Stimulated activated CD8-positive, alpha-beta memory T cell treated with anti-CD3 and anti-CD28 coated beads, Interleukin-12 subunit alpha, Interleukin-12 subunit beta, amount 100 ng/mL, for 4 hours (primary cell): ENCODE measurements around the gene SIK2.

Experiments
- DNase-seq: peaks from one replicate; pipeline ENCODE4 v3.0.0-alpha.2; 2020; ENCODE audit warnings: low read depth

The SIK2 gene

GRCh38 chr11:111659201-111660115 is 57.2 kb downstream of the SIK2 start:
- DNase-seq: no peak

DNA sequence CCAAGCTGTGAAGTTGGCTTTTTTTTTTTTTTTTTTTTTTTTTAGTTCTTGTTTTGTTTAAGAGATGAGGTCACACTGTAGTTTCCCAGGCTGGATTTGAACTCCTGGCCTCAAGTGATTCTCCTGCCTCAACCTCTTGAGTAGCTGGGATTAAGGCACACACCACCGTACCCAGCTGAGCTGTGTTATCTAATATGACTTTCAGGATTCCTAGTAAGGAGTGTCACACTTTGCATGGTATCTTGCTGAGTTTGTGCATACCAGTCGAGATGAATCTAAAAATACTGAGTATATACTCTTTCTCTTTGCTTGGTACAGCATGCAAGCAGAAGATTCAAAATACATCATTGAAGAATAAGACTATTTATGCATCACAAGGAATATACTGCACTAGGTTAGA is 58.6 kb downstream of the SIK2 start:
- no peak for DNase-seq

GRCh38 chr11:111663820-111664219 is 61.6 kb downstream of the SIK2 start:
- no peak for DNase-seq

- no peak for DNase-seq
Observed at GRCh38 chr11:111665777-111666176, 63.5 kb downstream of the SIK2 start.

GRCh38 chr11:111668980-111669379 is 66.7 kb downstream of the SIK2 start:
- DNase-seq: no peak

- DNase-seq: no peak
Observed at GRCh38 chr11:111671383-111671782, 69.1 kb downstream of the SIK2 start.

DNA sequence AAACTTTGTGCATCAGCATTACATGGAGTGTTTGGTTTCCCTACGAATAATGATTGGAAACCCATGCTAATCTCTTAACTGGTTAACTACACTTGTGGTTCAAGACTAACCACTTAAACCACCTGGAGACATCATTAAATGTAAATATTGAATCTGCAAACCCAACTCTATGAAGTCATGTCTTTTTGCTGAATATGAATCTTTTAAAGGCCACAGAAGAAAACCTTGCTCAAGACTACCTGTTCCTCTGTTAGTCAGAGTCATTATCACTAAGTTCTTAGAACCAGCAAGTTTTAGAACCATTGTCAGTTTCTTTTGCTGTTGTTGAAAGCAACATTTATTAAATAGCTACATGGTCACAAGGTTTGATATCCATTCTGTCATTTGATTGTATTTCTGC is 70.7 kb downstream of the SIK2 start:
- no peak for DNase-seq

DNA sequence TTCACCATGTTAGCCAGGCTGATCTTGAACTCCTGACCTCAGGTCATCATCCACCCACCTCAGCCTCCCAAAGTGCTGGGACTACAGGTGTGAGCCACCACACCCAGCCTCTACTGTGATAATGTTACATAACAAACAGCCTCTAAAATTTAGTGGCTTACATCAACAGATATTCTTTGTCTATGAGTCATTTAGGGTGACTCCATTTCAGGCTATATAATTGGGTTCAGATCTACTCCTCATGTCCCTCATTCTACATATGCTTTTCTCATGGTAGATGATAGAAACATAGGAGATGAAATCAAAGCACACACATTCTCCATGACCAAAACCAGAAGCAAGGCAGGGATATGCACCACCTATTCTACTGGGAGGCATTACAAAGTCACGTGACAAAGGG is 72.7 kb downstream of the SIK2 start:
- no peak for DNase-seq

- no peak for DNase-seq
Observed at GRCh38 chr11:111675891-111676290, 73.6 kb downstream of the SIK2 start.

DNA sequence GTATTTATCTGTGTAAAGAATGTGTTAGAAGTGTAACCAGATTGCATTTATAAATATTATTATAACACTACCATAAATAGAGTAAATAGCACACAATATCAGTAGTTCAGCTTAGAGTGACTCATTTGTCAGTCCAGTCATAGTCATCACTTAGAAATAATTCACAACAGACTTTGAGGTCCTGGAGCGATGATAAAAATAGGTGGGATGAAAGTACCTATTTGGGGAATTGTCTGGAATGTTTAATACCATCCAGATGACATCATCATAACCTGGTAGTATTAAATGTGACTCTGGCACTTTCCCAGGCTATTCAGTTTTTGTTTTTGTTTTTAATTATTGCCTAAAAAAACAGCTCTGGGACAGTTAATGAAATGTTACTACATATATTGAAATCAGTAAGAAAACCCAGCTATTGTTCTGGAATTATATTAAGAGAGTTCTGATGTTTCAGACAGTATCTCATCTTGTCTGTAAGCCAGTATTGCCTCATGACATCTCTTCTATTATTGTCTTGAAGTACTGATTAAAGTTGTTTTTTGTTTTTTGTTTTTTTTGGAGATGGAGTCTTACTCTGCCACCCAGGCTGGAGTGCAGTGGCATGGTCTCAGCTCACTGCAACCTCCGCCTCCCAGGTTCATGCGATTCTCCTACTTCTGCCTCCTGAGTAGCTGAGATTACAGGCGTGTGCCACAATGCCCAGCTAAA is 74.8 kb downstream of the SIK2 start:
- no peak for DNase-seq

DNA sequence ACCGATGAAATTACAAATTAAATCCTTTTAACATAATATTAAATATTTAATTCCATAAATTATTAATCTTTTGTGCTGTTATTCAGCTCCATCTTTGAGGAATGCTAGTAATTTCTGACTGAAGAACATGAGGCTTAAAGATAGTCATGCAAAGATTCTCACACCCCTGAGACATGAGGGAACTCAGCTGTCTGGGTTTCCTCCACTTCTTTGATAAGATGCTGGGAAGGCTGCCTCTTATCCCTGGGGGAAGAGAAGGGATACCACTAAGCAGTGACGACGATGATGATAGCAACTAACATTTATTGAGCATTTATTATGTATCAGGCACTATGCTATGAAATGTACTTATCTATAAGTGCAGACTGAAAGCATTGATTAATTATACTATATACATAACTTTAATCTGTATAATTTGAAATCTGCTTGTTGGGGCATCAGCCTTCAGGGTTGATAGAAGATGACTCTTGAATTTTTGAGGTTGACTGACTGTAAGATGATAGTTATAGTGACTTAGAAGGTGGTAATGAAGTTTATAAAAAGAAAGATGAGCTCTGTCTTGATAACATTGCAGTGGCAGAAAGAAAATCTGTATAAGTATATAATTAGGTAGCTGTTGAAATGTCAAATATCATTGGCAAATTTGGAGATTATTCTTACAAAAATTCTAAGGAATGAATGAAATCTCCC is 78.4 kb downstream of the SIK2 start:
- no peak for DNase-seq

GRCh38 chr11:111683806-111684205 is 81.6 kb downstream of the SIK2 start:
- no peak for DNase-seq

DNA sequence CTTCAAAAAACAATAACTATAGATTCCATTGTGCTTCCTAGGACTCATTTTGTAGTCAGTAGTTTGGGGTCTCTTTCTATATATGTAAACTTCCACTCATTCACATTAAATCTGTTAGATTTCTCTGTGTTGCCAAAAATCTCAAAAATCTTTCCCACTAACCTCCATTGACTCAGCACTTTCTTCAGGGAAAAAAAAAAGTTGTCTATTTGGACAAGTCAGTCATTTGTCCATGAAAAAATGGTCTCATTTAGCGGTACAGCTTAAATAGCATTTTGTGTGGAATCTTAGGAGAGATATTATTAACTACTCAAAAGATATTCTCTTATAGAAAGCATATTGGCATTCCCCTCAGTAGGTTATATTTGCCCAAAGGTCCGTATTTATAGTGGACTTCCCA is 82.0 kb downstream of the SIK2 start:
- no peak for DNase-seq

DNA sequence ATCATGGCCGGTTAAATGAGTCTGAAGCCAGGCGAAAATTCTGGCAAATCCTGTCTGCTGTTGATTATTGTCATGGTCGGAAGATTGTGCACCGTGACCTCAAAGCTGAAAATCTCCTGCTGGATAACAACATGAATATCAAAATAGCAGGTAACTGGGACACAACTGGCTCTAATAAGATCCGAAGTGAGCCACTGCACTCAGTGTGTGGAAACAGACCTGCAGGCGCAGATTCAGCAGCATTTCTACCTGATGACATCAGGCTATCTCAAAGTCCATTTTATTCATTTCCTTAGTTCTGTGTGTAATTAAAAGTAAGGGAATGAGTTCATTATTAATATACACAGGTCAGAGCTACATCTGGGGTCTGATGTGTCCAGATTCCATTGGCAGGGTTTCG is 85.8 kb downstream of the SIK2 start:
- no peak for DNase-seq

GRCh38 chr11:111691176-111691575 is 88.9 kb downstream of the SIK2 start:
- no peak for DNase-seq

GRCh38 chr11:111691741-111692140 is 89.5 kb downstream of the SIK2 start:
- no peak for DNase-seq

GRCh38 chr11:111693224-111693937 is 91.1 kb downstream of the SIK2 start:
- DNase-seq: no peak

GRCh38 chr11:111694851-111695250 is 92.6 kb downstream of the SIK2 start:
- DNase-seq: no peak

DNA sequence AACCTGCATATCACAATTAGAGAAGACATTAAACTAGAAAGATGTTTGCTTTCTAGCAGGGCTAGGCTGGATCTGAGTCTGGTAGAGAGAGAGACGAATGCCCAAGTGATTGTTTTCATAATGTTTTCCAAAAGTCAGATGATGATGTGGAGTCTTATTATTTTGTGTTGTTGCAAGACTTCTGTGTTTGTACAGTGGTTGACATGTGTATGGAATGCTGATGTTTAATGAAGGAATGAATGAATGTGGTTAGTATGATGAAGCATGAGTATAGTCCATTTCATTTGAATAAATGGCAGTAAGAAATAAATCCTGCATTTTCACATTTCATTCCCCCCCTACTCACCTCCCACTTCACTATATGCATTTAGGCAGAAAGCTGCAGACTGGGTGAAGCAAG is 94.3 kb downstream of the SIK2 start:
- DNase-seq: no peak

- DNase-seq: no peak
Observed at GRCh38 chr11:111697933-111698371, 95.7 kb downstream of the SIK2 start.

DNA sequence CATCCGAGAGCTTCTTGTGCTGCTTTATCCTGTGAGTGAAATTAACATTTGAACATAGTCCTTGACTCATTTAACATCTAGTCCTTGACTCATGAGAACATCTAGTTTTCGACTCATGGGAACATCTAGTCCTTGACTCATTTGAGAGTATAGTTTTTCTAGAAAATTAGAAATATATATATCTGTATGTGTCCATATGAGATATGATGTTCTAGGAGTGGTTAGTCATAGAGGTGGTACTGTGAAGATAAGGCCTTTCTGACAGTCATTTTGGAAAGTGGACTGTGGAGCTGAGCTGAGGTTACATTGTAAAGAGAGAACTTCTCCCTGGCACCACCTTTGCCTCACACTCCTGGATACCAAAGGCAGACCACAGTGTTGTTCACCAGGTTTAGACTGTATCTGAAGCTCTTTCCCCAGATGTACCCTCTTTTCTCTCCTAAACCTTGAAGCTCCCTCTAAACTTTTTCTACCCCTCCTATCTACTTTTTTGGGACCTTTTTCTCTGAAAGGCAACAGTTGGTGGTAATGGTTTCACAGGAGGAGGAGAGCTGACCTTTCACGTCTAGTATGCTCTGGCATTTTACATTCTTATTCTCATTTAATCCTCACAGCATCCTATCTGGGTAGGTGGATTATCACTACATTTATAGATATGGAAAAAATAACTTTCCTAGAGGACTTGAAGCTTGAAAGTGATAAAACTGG is 96.8 kb downstream of the SIK2 start:
- no peak for DNase-seq
